PC-9 (cell line): ENCODE data around the gene ADGRG4.

ENCODE experiments used
- EZH2 ChIP-seq: fragments of 200-600 bp; sonication (generic); IDR thresholded peaks from 2 replicates; pipeline ENCODE4 v1.8.0; 2017; ENCODE audit warnings: antibody characterized with exemption, low read depth
- TF ChIP-seq, protein P1 (sequence below): fragments of 200-600 bp; sonication (generic); conservative IDR thresholded peaks from 2 replicates; pipeline ENCODE4 v1.6.1; 2017; ENCODE audit warnings: mixed run types, antibody characterized with exemption, mild to moderate bottlenecking, moderate library complexity

GRCh38 chrX:136262812-136263315 is 37.9 kb upstream of the ADGRG4 start:
- TF ChIP-seq, protein P1, sequence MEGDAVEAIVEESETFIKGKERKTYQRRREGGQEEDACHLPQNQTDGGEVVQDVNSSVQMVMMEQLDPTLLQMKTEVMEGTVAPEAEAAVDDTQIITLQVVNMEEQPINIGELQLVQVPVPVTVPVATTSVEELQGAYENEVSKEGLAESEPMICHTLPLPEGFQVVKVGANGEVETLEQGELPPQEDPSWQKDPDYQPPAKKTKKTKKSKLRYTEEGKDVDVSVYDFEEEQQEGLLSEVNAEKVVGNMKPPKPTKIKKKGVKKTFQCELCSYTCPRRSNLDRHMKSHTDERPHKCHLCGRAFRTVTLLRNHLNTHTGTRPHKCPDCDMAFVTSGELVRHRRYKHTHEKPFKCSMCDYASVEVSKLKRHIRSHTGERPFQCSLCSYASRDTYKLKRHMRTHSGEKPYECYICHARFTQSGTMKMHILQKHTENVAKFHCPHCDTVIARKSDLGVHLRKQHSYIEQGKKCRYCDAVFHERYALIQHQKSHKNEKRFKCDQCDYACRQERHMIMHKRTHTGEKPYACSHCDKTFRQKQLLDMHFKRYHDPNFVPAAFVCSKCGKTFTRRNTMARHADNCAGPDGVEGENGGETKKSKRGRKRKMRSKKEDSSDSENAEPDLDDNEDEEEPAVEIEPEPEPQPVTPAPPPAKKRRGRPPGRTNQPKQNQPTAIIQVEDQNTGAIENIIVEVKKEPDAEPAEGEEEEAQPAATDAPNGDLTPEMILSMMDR, result no peak
- TF ChIP-seq EZH2, result no peak
